ENCODE results near the gene RPP25. TPM values are rescaled to one million over a fixed set of nuclear protein-coding genes. Genes with fewer than 3 reads are reported as not detected.
A peak's percentile ranks its signal among the peaks of the same experiment; 100 is the strongest.

RPP25 gene
- total RNA-seq, 2 experiments from 2014 or later: 6.8 to 7.5 TPM

DNA sequence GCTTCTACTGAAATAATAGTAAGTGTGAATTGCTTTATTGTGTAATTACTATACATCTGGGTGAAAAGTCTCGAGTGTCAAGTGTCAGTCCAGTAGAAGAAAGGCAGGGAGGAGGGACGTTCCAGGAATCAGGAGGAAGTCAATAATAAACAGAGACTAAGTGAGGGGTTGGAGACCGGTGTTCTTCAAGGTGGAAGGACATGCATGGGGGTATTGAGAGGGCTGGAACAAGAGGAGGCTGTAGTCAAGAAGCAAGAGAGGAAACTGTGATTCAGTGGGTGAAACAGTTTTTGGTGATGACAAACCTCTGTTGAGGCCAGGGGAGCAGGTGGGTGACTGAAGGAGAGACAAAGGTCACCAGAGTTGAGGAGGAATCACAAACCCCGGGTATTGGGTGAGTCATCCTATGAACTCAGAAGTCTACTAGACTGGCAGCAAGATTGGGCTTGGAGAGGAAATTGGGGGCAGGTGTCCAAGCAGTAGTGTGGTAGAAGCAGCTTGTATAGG lies 27.2 kb upstream of the RPP25 start:
- peak; percentile 86 for ATAC-seq
- Mint-ChIP-seq H3K36me3 (no peaks in the 10 kb centered on the region), H3K27me3 (peaks cover 15% of the 10 kb centered on the region), H3K4me3 (no peak overlapping the region), H3K4me1 (peaks cover 16% of the 10 kb centered on the region), H3K9me3 (ENCODE audit: low read depth) (no peaks in the 10 kb centered on the region), H3K27ac (peak overlapping the region; percentile 10)
- CTCF ChIA-PET: interaction anchor here (2.0 kb wide), 1 partner anchor 8 kb away, joined by 6 read pairs; no protein-coding TSS in a partner anchor
- peak; percentile 74 for DNase-seq

DNA sequence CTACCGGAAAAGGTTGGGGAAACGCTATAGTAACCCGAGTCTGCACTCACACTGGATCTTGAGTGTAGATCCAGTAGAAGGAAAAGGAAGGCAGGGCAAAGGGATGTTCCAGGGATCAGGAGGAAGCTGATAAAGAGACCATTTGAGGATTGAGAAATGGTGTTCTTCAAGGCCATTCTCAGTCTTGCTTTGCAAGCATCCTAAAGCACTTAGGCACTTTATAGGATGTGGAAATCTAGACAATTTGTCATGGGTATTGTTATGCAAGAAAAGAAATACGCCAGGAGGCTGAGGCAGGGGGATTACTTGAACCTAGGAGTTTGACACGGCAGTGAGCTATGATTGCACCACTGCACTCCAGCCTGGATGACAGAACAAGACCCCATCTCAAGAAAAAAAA lies 25.6 kb upstream of the RPP25 start:
- H3K27me3 Mint-ChIP-seq: peaks cover 15% of the 10 kb centered on the region
- DNase-seq: no peak
- no peak overlapping the region for H3K4me3 Mint-ChIP-seq
- no peak overlapping the region for H3K27ac Mint-ChIP-seq
- H3K9me3 Mint-ChIP-seq (ENCODE audit: low read depth): no peaks in the 10 kb centered on the region
- no peaks in the 10 kb centered on the region for H3K36me3 Mint-ChIP-seq
- CTCF ChIA-PET: no interaction called here
- peaks cover 28% of the 10 kb centered on the region for H3K4me1 Mint-ChIP-seq
- no peak for ATAC-seq

DNA sequence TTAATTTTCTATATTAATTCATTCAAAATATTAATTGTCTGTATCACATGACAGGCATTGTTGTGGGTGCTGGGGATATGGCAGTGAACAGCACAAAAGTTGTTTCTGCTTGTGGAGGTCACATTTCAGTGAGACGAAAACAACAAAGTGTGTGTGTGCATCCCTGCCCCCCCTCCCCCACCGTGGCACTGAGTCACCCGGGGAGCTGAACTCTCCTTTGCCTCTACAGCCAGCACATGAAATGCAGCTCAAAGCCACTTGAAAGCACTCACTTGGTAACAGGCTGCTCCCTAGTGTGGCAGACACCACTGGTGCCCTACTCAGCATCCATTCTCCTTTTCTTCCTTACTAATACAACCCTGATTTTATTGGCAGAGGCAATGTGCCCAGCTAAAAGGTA lies 21.9 kb upstream of the RPP25 start:
- Mint-ChIP-seq H3K27me3 (peaks cover 12% of the 10 kb centered on the region), H3K9me3 (ENCODE audit: low read depth) (no peaks in the 10 kb centered on the region), H3K27ac (no peak overlapping the region), H3K4me3 (no peak overlapping the region), H3K36me3 (no peaks in the 10 kb centered on the region), H3K4me1 (peaks cover 17% of the 10 kb centered on the region)
- ATAC-seq (no peak), DNase-seq (peak; percentile 58)
- CTCF ChIA-PET: interaction anchor here (0.6 to 2.3 kb wide), 3 partner anchors 9 to 327 kb away, joined by 3 to 9 read pairs (median 3); partner anchors contain the start of gene RPP25

DNA sequence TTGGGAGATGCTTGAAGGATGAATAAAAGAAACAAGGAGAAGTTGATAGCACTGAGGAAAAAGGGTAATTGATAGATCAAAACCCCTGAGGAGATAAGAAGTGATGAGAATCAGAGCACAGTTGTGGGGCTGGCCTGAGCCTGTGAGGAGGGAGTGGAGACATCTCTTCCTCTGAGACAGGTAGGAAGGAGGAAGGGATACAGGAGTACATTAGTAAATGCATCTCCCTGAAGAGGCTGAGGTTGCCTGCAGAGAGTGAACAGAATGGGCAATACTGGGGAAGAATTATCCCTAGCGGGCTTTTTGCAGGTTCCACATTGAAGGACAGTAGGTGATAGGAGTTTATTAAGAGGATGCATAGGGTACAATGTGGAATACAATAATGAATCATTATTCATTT lies 21.5 kb upstream of the RPP25 start:
- no peak for ATAC-seq
- H3K27ac Mint-ChIP-seq: no peak overlapping the region

DNA sequence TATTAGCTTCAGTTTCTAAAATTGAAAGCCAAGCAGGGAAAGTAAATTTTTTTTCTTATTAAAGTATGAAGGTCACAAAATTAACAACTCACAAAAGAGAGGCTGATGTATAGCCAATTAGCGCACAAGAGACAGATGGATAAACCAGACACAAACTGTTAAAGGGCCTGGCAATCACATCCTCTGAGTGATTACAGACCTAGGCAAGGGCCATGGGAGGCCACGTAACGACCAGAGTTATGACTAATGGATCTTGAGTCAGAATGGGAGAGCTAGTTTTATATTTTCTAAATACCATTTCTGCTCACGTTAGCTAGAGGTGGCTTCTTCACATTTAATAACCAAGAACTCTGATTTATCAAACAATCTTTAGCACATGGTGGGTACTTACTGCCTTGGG lies 21.0 kb upstream of the RPP25 start:
- Mint-ChIP-seq H3K27me3 (peaks cover 17% of the 10 kb centered on the region), H3K36me3 (no peaks in the 10 kb centered on the region), H3K27ac (no peak overlapping the region), H3K9me3 (ENCODE audit: low read depth) (no peaks in the 10 kb centered on the region), H3K4me3 (no peak overlapping the region), H3K4me1 (peaks cover 14% of the 10 kb centered on the region)
- DNase-seq (peak; percentile 61), ATAC-seq (peak; percentile 86)
- CTCF ChIA-PET: interaction anchor here (1.3 to 2.3 kb wide), 2 partner anchors 10 to 27 kb away, joined by 5 to 9 read pairs; no protein-coding TSS in a partner anchor

More for the DNA sequence above, 21.5 kb upstream of the RPP25 start:
- H3K36me3 Mint-ChIP-seq: no peaks in the 10 kb centered on the region
- peaks cover 16% of the 10 kb centered on the region for H3K4me1 Mint-ChIP-seq
- CTCF ChIA-PET: interaction anchor here (0.7 to 2.3 kb wide), 3 partner anchors 10 to 27 kb away, joined by 3 to 9 read pairs (median 5); partner anchors contain the start of gene RPP25
- DNase-seq: no peak
- no peak overlapping the region for H3K4me3 Mint-ChIP-seq
- H3K9me3 Mint-ChIP-seq (ENCODE audit: low read depth): no peaks in the 10 kb centered on the region
- peaks cover 12% of the 10 kb centered on the region for H3K27me3 Mint-ChIP-seq

DNA sequence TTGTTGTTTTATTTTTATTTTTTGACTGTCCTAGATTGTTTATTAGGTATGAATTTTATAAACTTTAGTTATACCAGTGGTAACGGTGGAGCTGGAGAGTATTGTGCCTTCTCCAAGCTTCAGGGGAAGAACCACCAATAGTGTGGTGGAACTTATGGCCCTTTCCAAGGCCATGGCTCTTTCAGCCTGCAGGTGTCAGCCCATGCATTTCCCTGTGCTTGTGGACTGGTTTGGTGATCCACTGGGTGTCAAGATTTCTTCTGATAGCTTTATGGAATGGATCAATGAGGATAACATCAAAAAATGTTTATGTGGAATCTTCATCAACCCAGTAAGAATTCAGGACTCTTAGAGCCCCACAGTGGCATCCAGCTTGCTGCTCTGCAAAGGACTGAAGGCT lies 19.6 kb upstream of the RPP25 start:
- DNase-seq (no peak), ATAC-seq (no peak)
- Mint-ChIP-seq H3K27ac (no peak overlapping the region), H3K36me3 (no peaks in the 10 kb centered on the region), H3K4me3 (no peak overlapping the region), H3K4me1 (peaks cover 11% of the 10 kb centered on the region), H3K27me3 (peaks cover 17% of the 10 kb centered on the region), H3K9me3 (ENCODE audit: low read depth) (no peaks in the 10 kb centered on the region)
- CTCF ChIA-PET: interaction anchor here (0.6 to 2.5 kb wide), 4 partner anchors 8 to 299 kb away, joined by 3 to 6 read pairs (median 3); no protein-coding TSS in a partner anchor

DNA sequence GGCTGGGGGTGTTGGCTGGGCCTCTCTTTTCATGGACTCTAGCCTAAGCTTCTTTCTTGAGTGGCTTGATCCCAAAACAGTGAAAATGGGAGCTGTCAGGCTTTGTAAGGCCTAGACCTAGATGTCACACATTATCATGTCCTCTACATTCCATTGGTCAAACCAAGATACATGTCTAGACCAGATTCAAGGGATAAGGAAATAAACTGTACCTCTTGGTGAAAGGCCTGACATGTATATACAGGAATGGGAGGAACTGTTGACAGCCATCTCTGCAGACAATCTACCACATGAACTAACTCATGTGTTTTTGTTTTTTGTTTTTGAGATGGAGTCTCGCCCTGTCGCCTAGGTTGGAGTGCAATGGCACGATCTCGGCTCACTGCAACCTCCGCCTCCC lies 11.1 kb upstream of the RPP25 start:
- Mint-ChIP-seq H3K4me3 (no peak overlapping the region), H3K9me3 (ENCODE audit: low read depth) (no peaks in the 10 kb centered on the region), H3K36me3 (no peaks in the 10 kb centered on the region), H3K27me3 (peaks cover 7% of the 10 kb centered on the region), H3K4me1 (no peaks in the 10 kb centered on the region), H3K27ac (no peak overlapping the region)
- CTCF ChIA-PET: interaction anchor here (1.0 to 1.5 kb wide), 3 partner anchors 8 to 65 kb away, joined by 3 to 5 read pairs (median 3); no protein-coding TSS in a partner anchor
- no peak for DNase-seq
- no peak for ATAC-seq

DNA sequence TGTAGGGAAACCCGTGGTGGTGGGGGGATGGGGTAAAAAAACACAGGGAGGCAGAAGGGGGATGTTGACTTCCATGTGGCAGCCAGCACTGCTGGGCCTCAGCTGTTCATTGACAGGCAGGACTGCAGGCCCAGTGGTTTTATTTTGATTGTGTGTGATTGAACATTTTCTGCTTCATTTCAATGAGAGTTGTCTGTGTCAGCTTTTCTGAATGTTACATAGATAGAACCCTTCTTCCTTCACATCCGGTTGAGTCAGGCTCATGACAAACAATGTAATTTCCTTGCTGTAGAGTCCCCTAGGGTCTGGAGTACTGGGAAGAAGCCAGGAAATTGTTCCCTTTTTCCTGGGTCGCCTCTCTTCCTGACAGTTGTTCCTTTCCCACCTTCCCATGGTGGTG lies 8.2 kb upstream of the RPP25 start:
- Mint-ChIP-seq H3K9me3 (ENCODE audit: low read depth) (no peaks in the 10 kb centered on the region), H3K36me3 (no peaks in the 10 kb centered on the region), H3K4me3 (no peak overlapping the region), H3K4me1 (peaks cover 14% of the 10 kb centered on the region), H3K27ac (no peak overlapping the region), H3K27me3 (peaks cover 28% of the 10 kb centered on the region)
- no peak for ATAC-seq
- no peak for DNase-seq
- CTCF ChIA-PET: no interaction called here

DNA sequence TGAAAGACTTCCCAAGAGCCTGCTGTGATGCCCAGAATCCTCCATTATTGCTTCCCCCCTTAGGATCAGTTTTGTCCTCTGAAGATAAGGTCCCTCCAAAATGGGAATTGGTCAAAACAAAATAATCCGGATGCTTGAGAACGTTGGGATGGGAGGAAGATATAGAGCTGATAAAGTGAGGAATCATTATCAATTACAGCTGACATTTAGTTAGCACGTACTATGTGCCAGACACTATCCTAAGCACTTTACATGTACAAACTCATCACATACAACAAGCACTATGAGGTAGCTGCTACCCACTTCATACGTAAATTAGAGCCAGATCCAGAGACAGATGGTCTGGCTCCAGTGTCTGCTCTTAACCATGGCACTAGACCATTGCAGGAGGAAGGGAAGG lies 6.6 kb upstream of the RPP25 start:
- CTCF ChIA-PET: interaction anchor here (0.8 kb wide), 1 partner anchor 194 kb away, joined by 3 read pairs; no protein-coding TSS in a partner anchor

DNA sequence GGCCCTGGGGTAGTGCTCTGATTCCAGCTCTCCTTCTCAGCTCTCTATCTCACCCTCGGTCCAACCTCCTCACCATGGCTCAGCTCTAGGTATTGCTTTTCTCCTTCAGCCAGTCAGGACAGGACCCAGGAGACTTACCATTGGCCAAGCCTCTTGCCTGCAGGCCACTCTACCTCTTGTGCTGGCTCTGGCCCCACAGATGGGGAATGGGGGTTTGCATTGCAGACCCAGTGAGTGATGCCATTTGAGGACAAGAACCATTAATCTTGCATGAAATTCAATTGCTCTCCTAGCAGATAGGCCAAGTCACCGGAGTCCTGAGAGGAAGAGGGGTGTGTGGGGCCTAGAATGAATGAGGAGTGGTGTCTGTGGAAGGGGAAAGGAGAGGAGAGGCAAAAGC lies 6.1 kb upstream of the RPP25 start:
- Mint-ChIP-seq H3K4me3 (no peak overlapping the region), H3K9me3 (ENCODE audit: low read depth) (no peaks in the 10 kb centered on the region), H3K4me1 (peaks cover 28% of the 10 kb centered on the region), H3K27me3 (peaks cover 49% of the 10 kb centered on the region), H3K27ac (no peak overlapping the region), H3K36me3 (no peaks in the 10 kb centered on the region)
- CTCF ChIA-PET: interaction anchor here (0.8 to 1.3 kb wide), 3 partner anchors 9 to 242 kb away, joined by 3 to 4 read pairs (median 3); no protein-coding TSS in a partner anchor
- no peak for DNase-seq
- no peak for ATAC-seq

More for the DNA sequence above, 6.6 kb upstream of the RPP25 start:
- Mint-ChIP-seq H3K27me3 (peaks cover 44% of the 10 kb centered on the region), H3K36me3 (no peaks in the 10 kb centered on the region), H3K27ac (no peak overlapping the region), H3K9me3 (ENCODE audit: low read depth) (no peaks in the 10 kb centered on the region), H3K4me1 (peaks cover 24% of the 10 kb centered on the region), H3K4me3 (no peak overlapping the region)
- DNase-seq (no peak), ATAC-seq (no peak)

DNA sequence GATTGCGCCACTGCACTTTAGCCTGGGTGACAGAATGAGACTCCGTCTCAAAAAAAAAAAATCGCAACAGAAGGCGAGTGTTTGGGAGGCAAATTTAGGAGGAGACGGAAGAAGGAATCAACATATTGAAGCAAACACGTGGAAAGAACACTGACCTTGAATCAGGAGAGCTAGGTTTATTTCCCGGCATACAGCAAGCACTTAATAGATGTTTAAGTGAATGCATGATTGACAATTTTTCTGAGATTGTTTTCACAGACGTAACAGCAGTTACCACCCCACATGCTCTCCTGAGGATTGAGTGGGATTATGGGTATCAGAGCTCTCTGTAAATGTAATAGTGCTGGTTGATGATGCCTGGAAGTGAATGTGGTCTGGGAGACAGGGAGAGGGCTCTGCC lies 5.6 kb upstream of the RPP25 start:
- Mint-ChIP-seq H3K27ac (no peak overlapping the region), H3K36me3 (no peaks in the 10 kb centered on the region), H3K9me3 (ENCODE audit: low read depth) (no peaks in the 10 kb centered on the region), H3K4me3 (no peak overlapping the region), H3K27me3 (peaks cover 53% of the 10 kb centered on the region), H3K4me1 (peaks cover 32% of the 10 kb centered on the region)
- CTCF ChIA-PET: interaction anchor here (0.9 to 1.3 kb wide), 2 partner anchors 9 to 242 kb away, joined by 3 to 4 read pairs; no protein-coding TSS in a partner anchor
- ATAC-seq (no peak), DNase-seq (no peak)

DNA sequence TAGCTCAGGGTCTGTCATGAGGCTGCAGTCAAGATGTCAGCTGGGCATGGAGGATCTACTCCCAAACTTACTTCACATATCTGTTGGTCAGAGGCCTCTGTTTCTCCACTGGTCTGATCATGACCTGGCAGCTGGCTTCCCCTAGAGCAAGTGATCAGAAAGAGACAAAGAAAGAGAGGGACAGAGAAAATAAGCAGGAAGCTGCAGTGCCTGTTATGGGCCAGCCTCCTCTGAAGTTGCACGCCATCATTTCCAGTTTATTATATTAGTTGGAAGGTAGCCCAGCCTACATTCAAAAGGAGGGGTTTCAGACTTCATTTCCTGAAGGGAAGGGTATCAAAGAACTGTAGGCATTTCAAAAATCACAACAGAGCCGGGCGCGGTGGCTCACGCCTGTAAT lies 5.0 kb upstream of the RPP25 start:
- no peak for ATAC-seq
- Mint-ChIP-seq H3K9me3 (ENCODE audit: low read depth) (no peaks in the 10 kb centered on the region), H3K4me1 (peaks cover 32% of the 10 kb centered on the region), H3K36me3 (no peaks in the 10 kb centered on the region), H3K4me3 (no peak overlapping the region), H3K27ac (no peak overlapping the region), H3K27me3 (peaks cover 53% of the 10 kb centered on the region)
- CTCF ChIA-PET: interaction anchor here (0.9 to 3.3 kb wide), 4 partner anchors 8 to 329 kb away, joined by 3 to 11 read pairs (median 4); no protein-coding TSS in a partner anchor
- no peak for DNase-seq

DNA sequence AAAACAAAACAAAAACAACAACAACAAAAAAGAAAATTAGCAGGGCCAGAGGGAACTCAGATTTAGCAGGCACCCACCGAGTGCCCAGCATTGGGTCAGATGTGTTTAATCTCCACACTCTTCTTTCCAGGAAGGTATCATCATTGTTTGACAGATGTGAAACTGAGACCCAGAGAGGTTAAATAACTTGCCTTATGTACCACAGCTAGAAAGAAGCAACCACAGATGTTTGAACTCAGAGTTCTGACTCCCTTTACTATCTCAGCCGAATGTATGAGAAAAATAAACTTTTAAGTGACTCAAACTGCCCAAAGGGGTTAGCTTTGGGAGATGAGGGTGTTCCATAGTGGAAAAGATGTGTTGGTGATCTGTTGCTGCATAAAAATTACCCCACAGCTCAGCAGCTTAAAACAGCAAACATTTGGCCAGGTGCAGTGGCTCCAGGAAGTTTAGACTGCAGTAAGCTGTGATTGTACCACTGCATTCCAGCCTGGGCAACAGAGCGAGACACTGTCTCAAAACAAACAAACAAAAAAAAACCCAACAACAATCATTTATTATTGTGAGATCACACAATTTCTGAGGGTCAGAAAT lies 4.5 kb upstream of the RPP25 start:
- CTCF ChIA-PET: interaction anchor here (0.8 to 3.3 kb wide), 4 partner anchors 11 to 329 kb away, joined by 3 to 11 read pairs (median 4); no protein-coding TSS in a partner anchor
- no peak overlapping the region for H3K4me3 Mint-ChIP-seq
- DNase-seq: no peak
- peaks cover 33% of the 10 kb centered on the region for H3K4me1 Mint-ChIP-seq
- no peaks in the 10 kb centered on the region for H3K9me3 Mint-ChIP-seq (ENCODE audit: low read depth)
- ATAC-seq: no peak
- H3K36me3 Mint-ChIP-seq: no peaks in the 10 kb centered on the region
- peaks cover 53% of the 10 kb centered on the region for H3K27me3 Mint-ChIP-seq
- no peak overlapping the region for H3K27ac Mint-ChIP-seq

DNA sequence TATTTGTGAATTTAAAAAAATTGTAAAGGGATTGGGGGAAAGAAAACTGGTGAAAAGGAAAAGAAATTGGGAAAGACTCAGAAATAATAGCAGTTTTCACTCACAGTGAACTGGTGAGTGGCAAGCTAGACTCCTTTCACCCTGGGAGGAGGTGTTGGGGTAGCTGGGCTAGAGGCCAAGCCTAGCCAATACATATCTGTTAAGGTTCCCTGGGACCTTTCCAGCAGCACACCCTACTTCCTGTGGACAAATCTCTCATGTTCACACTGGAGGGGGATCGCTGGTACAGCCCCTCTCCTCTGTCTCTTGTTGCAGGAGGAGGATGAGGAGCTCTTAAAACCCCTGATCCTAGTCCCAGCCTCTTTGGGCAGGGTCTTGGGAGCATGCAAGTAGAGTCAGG lies 3.7 kb upstream of the RPP25 start:
- DNase-seq (no peak), ATAC-seq (no peak)
- Mint-ChIP-seq H3K4me1 (peaks cover 41% of the 10 kb centered on the region), H3K27me3 (peaks cover 59% of the 10 kb centered on the region), H3K4me3 (no peak overlapping the region), H3K9me3 (ENCODE audit: low read depth) (no peaks in the 10 kb centered on the region), H3K36me3 (no peaks in the 10 kb centered on the region), H3K27ac (no peak overlapping the region)
- CTCF ChIA-PET: interaction anchor here (0.8 to 5.3 kb wide), 5 partner anchors 10 to 177 kb away, joined by 3 to 18 read pairs (median 4); partner anchors contain the start of gene CPLX3
